HG03196 (cell line): ENCODE measurements around the gene GIPC3.
"Not testable (repeated sequence)": the region's sequence is repeated elsewhere in the genome, so short reads cannot be mapped to it uniquely, and the experiment has no call there.

ENCODE experiments used
- ATAC-seq: cut with Tn5 transposase; IDR thresholded peaks from one replicate; pipeline ENCODE4 v1.9.1; 2021; ENCODE audit not compliant: unreplicated experiment

The GIPC3 gene

DNA sequence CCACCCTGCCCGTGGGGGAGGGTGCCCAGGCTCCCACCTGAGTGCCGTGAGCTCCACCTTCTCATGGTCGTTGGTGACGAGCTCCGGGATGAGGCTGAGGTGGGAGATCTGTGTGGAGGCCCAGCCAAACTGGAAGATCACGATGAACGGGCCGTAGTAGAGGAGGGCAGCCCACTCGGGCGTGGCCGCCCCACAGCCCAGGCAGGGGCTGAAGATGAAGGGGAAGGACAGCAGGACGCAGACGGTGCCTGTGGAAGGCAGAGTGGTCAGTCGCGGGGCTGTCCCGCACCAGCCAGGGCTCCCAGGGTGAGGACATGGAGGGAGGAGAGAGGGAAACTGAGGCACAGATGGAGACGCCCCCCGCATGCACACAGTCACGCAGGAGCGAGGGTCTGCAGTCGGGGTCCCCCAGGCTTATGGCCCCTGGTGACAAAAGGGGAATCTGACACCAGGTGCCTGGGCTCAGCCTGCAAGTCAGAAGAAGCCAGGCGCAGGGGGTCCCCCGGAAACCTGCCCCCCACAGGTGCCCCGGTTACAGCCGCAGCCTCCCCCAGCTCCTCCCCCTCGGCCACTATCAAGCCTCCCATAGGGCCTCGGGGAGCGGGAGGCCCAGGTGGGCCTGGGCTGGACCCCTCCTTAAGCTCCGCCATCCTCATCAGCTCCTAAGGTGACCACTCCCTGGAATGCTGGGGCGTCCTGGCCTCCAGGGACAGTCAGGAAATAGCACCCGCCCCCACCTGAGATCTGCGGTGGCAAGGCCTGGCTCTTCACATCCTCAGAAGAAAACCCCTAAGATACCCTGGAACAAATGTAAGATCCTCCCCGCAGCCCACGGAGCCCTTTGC is 34.1 kb upstream of the GIPC3 start:
- no peak for ATAC-seq

DNA sequence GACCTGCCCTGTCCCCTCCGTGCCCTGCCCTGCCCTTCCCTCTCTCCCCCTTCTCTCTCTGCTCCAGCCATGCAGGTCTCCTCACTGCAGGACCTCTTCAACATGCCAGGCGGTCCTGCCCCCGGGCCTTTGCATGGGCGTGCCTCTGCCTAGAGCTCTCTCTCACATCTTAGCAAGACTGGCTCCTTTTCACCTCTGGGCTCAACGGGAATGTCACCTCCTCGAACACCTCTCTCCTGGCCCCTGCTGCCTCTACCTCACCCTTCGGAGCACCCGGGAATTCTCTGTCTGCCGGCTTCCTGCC is 33.5 kb upstream of the GIPC3 start:
- ATAC-seq = no peak

DNA sequence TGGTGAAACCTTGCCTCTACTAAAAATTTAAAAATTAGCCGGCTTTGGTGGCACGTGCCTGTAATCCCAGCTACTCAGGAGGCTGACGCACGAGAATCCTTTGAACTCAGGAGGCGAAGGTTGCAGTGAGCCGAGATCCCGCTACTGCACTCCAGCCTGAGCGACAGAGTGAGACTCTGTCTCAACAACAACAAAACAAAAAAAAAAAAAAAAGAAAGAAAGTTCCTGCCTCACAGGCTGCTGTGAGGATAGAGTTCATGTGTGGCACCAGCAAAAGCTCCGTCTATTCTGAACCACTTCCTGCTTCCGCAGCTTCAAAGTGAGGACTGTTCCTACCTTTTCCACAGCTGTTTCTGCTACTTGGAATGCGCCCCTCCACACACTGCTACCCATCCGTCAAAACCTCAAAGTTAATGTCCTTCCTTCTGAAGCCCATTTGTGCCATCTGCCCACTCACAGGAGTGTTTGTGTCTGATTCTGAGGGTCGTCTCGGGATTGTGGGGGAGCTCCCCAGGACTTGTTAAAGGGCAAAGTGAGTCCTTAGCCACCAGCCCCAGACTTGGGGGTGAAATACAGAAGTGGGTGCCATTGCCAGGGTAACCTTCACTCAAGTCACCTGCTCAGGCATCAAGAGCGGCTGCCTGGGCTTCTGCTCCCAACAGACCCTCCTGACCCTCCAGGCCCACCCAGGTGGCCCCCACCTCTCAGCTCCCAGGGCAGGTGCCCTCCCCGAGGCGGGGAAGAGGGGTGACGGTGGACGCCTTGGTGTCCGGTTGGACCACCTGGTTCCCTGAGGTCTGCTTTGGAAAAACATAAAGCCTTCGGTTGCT is 30.8 kb upstream of the GIPC3 start:
- no peak for ATAC-seq

DNA sequence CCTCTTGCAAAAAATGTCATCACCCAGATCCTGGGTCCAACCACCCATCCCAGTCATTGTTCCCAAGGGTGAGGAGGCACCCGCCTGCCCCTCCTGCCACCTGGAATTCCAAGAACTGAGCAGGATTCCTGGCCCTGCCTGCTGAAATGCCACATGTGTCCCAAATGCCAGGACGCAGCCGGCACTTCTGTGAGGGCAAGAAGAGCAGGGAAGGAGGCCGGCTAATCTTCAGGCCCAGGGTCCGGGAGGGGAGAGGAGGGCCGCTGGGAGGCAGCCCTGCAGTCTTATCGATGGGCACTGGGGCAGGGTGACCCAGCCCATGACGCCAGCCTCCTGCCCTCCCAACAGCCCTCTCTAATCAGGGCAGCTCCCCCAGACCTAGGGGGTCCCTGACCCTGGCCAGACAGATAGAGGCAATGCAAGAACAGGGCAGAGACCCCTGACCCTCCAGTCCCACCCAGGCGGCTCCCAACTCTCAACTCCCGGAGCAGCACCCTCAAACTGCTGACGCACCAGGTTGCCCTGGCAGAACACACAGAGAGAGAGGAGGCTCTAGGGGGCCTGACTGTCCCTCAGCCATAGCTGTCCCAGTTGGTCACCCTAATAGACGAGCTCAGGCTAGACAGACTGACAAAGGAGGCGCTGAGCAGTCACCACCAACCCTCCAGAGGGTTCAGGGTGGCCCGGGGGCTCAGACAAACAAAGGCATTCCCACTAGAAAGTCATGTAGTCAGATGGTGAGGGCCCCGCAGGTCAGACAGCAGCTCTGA is 29.4 kb upstream of the GIPC3 start:
- ATAC-seq = no peak

DNA sequence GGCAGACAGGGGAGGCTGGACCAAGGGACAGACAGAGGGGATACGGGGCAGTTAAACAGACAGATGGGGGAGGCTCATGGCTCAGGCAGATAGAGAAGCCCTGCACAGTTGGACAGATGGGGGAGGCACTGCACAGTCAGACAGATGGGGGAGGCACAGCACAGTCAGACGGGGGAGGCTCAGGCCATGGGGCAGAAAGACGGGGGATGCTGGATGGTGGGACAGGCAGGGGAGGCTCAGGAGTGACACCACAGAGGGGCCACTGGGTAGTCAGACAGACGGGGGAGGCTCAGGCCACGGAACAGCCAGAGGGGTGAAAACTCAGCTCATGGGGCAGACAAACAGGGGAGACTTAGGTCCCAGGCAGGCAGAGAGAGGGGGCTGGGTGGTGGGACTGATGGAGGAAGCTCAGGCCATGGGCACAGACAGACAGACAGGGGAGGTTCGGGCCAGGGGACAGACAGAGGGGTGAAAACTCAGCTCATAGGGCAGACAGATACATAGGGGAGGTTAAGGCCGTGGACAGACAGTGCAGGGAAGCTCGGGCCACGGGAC is 28.8 kb upstream of the GIPC3 start:
- no peak for ATAC-seq

DNA sequence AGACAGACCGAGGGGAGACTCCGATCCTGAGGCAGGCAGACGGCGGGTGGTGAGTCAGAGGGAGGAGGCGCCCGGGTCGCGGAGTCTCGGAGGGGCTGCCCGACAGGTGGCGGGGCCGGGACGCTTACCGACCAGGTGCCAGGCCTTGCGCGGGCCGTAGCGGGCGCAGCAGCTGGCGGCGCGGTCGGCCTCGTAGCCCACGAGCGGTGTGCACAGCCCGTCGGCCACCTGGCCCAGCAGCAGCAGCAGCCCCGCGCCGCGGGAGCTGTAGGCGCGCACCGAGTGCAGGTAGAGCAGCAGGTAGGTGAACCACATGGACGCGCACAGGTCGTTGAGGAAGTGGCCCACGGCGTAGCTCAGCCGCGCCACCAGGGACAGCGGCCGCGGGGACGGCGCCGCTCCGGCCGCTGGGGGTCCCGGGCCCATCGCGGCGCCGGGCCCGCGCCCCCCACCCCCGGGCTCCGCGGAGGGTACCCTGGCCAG is 28.3 kb upstream of the GIPC3 start:
- peak; percentile 8 for ATAC-seq

DNA sequence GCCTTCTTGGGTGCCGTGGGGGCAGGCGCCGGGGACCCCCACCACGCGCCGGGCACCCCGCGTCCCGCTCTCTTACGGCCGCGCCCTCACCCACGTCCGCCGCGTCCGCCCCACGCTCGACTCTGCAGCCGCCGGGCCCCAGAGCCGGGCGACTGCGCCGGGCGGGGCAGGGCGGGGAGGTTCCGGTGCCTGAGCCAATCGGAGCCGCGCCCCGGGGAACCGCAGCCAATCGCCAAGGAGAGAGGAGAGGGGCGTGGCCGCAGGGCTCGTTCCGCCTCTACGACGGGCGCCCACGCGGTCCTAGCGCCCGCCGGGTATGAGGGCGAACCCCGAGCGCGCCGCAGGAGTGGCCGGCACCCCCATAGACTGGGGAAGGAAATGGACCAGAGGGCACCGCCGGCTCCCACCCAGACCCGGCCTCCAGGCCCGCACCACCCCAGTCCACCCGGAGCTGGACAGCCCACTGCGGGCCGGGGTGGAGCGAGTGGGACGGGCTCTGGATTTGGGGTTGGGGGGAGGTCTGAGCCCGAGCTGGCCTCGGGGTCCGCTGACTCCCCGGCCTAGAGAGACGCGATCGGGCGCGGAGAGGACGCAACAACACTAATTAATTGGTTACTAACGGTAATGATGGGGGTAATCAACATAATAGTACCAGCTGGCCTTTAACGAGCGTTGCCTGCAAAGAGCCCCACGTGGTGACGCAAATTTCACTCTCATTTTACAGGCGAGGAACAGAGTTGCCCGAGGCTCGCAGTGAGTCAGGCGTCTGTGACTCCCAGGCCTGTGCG is 27.6 kb upstream of the GIPC3 start, which contains the start of gene MFSD12:
Gene MFSD12, minus strand, starts transcription at position 126 of the 788 bp plus-strand sequence. CDS start 183 bp downstream, outside the sequence.
- ATAC-seq = peak; percentile 72

DNA sequence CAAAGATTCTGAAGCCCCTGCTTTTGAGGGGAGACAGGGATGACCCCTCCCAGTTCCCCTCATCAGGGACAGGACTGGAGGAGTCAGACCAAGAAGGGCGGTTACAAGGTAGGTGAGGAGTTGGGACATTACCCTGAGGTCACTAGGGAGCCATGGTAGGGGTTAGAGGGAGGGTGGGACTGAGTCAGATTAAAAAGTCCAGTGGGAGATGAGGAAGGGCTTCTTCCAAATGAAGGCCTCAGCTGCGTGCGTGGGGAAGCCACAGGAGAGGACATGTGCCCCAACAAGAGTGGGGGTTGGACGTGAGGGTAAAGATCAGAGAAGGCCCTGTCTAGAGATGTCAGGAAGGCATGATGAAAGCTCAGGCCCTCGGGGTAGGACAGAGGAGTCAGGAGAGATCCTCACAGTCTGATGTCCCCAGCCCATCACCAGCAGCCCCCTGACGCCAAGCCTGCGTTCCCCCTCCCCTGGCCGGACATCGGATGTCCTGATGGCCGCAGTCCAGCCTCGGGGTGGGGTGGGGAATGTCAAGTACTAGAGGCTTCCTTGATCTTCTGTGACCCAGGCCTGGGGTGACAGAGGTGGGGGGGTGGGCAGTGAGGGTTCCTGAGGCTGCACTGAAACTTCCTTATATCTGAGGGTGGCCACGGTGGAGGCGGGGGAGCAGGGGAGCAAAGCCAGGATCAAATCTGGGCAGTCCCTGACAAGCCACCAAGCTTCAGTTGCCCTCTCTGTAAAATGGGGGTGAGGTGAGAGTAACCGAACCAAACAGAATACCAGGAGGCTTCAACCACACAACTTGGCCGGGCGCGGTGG is 21.4 kb upstream of the GIPC3 start:
- ATAC-seq = no peak

DNA sequence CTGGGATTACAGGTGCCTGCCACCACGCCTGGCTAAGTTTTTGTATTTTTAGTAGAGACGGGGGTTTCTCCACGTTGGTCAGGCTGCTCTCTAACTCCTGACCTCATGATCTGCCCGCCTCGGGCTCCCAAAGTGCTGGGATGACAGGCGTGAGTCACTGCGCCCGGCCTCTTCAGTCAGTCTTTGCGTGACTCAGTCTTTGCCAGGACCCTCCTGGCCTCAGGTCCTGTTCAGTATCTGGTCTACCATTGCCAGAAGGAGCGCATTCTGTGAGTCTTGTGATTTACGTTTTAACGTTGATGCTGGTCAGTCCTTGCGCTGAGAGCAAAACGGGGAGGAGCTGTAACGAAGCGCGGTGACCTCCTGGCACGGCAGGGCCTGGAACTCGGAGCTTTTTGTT is 20.1 kb upstream of the GIPC3 start:
- ATAC-seq = no peak

DNA sequence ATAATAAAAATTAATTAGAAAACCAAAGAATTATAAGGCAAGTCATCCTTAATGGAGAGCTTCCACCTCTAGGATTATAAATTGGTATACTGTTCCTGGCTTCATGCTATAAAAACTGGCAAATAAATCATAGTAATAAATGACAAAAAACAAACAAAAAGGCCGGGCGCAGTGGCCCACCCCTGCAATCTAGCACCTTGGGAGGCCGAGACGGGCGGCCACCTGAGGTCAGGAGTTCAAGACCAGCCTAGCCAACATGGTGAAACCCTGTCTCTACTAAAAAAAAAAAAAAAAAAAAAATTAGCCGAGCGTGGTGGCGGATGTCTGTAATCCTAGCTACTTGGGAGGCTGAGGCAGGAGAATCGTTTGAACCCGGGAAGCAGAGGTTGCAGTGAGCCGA is 15.2 kb upstream of the GIPC3 start:
- ATAC-seq = not testable (repeated sequence)

DNA sequence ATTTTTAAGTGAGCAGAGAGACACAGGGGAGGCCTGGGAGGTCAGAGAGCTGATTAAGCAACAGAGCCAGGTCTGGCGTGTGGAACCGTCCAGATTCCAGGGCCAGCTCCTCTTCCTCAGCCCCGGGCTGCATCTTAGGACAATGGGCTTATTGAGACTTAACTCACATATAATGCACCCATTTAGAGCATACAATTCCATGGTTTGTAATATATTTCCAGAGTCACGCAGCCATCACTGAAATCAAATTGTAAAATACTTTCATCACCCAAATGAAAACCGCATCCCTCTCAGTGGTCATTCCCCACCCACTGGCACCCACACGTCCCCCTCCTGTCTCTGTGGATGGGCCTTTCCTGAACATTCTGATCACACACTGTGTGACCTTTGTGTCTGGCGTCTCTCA is 14.7 kb upstream of the GIPC3 start:
- ATAC-seq = no peak

DNA sequence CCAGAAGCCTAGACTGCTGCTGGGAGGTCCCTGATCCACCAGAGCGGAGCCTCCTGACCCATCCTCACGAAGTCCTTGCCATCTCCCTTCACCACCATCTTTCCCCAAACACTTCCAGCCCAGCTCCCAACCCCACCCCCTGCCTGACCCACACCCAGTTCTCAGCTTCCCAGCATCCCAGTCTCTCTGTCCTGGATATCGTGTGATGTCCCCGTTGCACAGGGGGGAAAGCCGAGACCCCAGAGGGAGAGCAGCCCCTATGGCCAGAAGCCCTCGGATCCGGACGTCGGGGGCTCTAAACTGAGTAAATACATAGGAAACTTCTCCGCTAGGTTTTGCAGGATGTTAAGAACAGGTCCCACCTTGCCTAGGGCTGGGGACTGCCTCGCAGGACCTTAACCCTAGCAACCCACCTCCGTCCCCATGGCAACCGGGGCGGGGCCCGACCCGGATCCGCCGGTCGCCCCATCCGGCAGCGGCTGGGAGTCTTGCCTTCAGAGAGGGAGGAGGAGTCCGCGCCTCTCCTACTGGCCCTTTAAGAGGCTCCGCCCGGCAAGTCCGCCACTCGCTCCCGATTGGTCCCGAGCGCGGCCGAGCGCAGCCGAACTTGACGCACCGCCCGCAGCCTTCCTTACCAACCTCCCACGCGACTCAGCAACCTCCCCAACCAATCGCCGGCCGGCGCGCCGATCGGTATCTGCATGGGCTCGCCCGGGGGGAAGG is 13.0 kb upstream of the GIPC3 start:
- ATAC-seq = peak; percentile 94

DNA sequence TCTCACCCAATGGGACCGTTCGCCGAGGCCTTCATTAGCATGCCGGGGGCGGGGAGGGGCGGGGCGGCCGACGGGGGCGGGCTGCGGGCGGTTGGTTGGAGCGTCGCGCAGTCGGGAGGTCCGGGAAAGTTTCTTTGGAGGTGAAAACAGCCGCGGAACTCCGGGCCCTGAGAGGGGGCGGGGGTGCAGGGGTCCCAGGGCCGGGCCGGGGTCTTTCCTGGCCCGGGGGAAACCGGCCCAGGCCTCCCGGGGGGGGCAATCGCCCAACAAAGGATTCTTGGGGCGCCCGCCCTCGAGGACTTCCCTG is 12.5 kb upstream of the GIPC3 start, which contains the start of gene HMG20B:
Gene HMG20B, plus strand, starts transcription at position 90 of the 307 bp plus-strand sequence. CDS start 366 bp downstream, outside the sequence.
- ATAC-seq = no peak

DNA sequence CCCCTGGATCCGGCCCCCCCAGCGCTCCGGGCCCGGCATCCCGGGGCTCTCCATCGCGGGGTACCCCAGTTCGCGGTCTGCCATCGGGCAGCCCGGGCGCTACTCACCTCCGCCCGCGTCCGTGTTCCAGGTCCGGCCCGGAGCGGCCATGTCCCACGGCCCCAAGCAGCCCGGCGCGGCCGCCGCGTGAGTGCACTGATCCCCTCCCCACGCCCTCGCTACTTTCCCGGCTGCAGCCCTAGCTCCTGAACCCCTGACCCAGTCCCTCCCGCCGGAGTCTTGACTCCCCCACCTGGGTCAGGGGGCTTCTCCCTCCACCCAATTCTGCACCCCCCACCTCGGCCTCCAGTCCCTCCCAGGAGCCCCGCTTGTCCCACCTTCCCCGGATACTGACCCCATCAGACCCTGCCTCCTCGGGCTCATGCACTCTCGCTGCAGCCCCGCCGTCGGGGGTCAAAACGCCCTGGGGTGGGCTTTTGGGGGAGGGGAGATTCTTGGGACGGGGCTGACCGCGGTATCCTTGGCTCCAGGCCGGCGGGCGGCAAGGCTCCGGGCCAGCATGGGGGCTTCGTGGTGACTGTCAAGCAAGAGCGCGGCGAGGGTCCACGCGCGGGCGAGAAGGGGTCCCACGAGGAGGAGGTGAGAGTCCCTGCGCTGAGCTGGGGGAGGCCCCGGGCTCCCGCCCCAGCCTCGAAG is 12.0 kb upstream of the GIPC3 start:
- peak; percentile 12 for ATAC-seq

DNA sequence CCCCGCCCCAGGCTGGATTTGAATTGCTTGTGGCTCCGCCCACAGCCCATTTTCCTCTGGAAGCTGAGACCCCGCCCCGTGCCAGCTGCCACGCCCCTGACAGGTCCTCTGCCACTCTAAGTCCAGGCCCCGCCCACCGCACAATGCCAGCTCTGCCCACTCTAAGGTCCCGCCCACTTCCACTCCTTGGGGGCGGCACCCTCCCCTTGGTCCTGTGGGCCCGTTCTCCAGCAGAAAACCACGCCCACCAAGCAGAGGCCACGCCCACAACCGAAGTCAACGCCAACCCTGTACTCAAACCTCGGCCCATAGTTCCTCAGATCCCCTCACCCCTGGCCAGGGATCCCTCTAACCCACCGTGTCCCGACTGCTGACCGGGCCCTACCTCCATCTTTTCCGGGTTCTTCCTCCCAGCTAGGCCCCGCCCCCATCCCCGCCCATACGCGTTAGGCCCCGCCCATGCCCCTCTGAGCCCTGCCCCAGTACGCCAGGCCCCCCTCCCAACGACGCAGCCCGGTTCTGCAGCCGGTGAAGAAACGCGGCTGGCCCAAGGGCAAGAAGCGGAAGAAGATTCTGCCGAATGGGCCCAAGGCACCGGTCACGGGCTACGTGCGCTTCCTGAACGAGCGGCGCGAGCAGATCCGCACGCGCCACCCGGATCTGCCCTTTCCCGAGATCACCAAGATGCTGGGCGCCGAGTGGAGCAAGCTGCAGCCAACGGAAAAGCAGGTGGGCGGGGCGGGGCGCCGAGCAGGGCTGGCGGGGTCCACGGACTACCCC is 11.2 kb upstream of the GIPC3 start:
- ATAC-seq = no peak

DNA sequence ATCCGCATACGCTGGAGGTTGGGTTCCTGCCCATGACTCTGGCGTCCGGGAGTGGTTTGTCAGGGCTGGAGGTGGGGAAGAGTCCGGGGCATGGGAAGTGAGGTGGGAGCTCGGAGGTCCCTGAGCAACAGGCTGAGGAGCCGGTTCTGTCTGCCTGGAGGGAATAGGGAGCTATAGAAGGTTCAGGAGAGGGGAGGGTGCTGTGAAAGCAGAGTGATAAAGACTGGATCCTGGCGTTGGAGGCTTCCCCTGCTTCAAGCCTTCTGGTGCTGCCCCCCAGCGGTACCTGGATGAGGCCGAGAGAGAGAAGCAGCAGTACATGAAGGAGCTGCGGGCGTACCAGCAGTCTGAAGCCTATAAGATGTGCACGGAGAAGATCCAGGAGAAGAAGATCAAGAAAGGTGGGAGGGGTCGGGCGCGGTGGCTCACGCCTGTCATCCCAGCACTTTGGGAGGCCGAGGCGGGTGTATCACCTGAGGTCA is 10.0 kb upstream of the GIPC3 start:
- ATAC-seq = no peak

DNA sequence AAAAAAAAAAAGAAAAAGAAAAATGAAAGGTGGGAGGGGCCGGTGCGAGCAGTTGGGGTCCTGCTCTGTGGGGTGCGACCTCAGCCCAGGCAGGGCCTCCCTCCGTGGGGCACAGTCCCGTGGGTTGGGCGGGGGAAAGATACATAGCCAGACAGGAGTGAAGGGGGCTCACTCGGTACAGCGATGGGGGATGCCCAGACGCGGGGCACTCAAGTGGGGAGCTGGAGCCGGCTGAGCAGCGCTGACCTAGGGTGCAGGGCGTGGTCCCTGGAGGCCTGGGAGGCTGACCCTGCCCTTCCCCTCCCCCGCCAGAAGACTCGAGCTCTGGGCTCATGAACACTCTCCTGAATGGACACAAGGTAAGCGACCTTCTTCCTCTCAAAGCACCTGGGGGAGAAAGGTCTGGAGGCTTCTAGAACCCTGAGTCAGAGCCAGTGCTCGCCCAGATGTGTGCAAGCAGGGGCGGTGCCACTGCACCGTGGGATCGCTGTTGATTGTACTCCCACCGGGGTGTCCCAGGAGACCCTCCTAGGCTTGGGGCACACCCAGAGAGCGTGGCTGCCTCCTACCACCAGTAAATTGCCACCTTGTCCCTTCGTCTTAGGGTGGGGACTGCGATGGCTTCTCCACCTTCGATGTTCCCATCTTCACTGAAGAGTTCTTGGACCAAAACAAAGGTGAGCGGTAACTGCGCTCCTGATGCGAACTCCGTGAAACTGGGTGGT is 9.2 kb upstream of the GIPC3 start:
- no peak for ATAC-seq
